ENCODE measurements around the gene DDX42.

The DDX42 gene

DNA sequence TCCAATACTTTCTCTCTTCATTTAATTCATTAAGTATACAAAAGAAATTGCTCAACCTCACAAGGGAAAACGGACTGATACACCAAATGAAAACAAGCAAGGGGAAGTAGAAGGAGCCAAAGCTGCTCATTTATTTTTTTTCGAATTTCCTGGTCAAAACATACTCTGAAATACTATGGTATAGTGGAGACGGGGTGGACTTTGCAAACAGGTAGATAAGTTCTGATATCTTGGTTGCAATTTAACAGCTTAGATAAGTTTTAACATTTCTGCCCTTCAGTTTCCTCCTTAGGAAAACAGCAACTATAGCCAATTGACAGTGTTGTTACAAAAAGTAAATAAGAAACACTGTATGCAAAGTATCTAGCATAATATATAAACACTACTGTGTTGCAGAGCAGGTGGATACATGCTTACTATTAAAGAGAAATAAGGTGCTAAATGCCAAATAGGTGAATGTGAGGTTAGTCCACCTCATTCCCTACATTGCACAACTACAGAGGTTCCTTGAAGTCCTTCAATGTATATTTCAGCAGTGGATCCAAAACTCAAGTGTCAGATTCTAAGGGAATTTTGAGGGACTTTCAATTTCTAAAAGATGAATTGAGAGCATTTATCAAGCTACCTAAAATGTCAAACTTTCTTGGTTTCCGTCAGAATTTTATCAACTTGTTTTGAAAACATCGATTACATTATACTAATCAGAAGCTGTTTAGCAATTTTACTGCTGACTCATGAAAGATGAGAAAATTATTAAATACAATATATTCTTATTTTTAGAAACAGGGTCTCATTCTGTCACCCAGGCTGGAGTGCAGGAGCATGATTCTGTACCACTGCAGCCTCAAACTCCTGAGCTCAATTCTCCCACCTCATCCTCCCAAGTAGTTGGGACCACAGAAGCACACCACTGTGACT is 11.6 kb upstream of the DDX42 start:
- Histone ChIP-seq H4K20me1 (ENCODE audit: insufficient read depth) (no peaks in the 10 kb centered on the region), H3K9ac (no peak overlapping the region), H3K27ac (no peak overlapping the region), H3K36me3 (ENCODE audit: insufficient read depth) (peaks cover 7% of the 10 kb centered on the region; the same call in 1 of the 2 replicates), H2AFZ (ENCODE audit: low read depth) (no peak overlapping the region), H3K4me1 (ENCODE audit: low read depth, poor library complexity, severe bottlenecking) (peaks cover 7% of the 10 kb centered on the region), H3K4me3 (IDR thresholded peaks at IDR 0.05; ENCODE audit: insufficient read depth, low read depth, low read length) (no peak overlapping the region), H3K27me3 (ENCODE audit: insufficient read depth, low read depth) (no peaks in the 10 kb centered on the region), H3K4me2 (no peak overlapping the region), H3K79me2 (ENCODE audit: insufficient read depth, low read depth) (peaks cover 18% of the 10 kb centered on the region)
- TF ChIP-seq CTCF (conservative IDR thresholded peaks at IDR 0.05; ENCODE audit: low read depth, low read length): no peak

- no peak overlapping the region for H3K9ac ChIP-seq
- H4K20me1 ChIP-seq (ENCODE audit: insufficient read depth): 0 out of 2 replicates have a peak, but pooled peaks cover 4% of the 10 kb centered on the region
- peaks cover 7% of the 10 kb centered on the region; the same call in 1 of the 2 replicates for H3K36me3 ChIP-seq (ENCODE audit: insufficient read depth)
- H3K27ac ChIP-seq: no peak overlapping the region
- H2AFZ ChIP-seq (ENCODE audit: low read depth): no peak overlapping the region
- H3K4me2 ChIP-seq: no peak overlapping the region
- peaks cover 7% of the 10 kb centered on the region for H3K4me1 ChIP-seq (ENCODE audit: low read depth, poor library complexity, severe bottlenecking)
- H3K4me3 ChIP-seq (IDR thresholded peaks at IDR 0.05; ENCODE audit: insufficient read depth, low read depth, low read length): no peak overlapping the region
- no peaks in the 10 kb centered on the region for H3K27me3 ChIP-seq (ENCODE audit: insufficient read depth, low read depth)
- peaks cover 41% of the 10 kb centered on the region for H3K79me2 ChIP-seq (ENCODE audit: insufficient read depth, low read depth)
- no peak for TF ChIP-seq CTCF (conservative IDR thresholded peaks at IDR 0.05; ENCODE audit: low read depth, low read length)
Observed at GRCh38 chr17:63764716-63765115, 9.3 kb upstream of the DDX42 start.

DNA sequence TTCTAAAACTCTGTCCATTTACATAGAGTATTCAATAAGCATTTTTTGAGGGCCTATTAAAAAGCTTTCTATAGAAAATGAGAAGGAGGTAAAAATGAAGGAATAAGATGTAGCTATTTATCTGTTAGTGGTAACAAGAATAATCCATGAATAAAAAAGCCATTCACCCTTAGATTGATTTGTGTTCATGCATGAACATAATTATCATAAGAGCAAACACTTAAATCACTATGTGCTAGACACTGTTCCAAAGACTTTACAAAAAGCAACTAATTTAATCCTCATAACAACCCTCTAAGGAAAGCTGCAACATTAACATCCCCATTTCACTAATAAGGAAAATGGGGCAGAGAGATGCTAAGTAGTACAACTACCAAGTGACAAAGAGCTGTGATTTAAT is 7.2 kb upstream of the DDX42 start:
- H4K20me1 ChIP-seq (ENCODE audit: insufficient read depth): 0 out of 2 replicates have a peak, but pooled peaks cover 4% of the 10 kb centered on the region
- H3K4me1 ChIP-seq (ENCODE audit: low read depth, poor library complexity, severe bottlenecking): peaks cover 13% of the 10 kb centered on the region
- no peak overlapping the region for H3K4me3 ChIP-seq (IDR thresholded peaks at IDR 0.05; ENCODE audit: insufficient read depth, low read depth, low read length)
- no peak for TF ChIP-seq CTCF (conservative IDR thresholded peaks at IDR 0.05; ENCODE audit: low read depth, low read length)
- H3K9ac ChIP-seq: no peak overlapping the region
- H3K4me2 ChIP-seq: no peak overlapping the region
- H2AFZ ChIP-seq (ENCODE audit: low read depth): no peak overlapping the region
- H3K36me3 ChIP-seq (ENCODE audit: insufficient read depth): peaks cover 7% of the 10 kb centered on the region; the same call in 1 of the 2 replicates
- no peak overlapping the region for H3K27ac ChIP-seq
- no peaks in the 10 kb centered on the region for H3K27me3 ChIP-seq (ENCODE audit: insufficient read depth, low read depth)
- peaks cover 61% of the 10 kb centered on the region for H3K79me2 ChIP-seq (ENCODE audit: insufficient read depth, low read depth)

GRCh38 chr17:63768433-63768832 is 5.5 kb upstream of the DDX42 start:
- TF ChIP-seq CTCF (conservative IDR thresholded peaks at IDR 0.05; ENCODE audit: low read depth, low read length): no peak
- no peak overlapping the region for H3K4me2 ChIP-seq
- H3K27me3 ChIP-seq (ENCODE audit: insufficient read depth, low read depth): no peaks in the 10 kb centered on the region
- no peak overlapping the region for H2AFZ ChIP-seq (ENCODE audit: low read depth)
- no peak overlapping the region for H3K9ac ChIP-seq
- 0 out of 2 replicates have a peak, but pooled peaks cover 4% of the 10 kb centered on the region for H4K20me1 ChIP-seq (ENCODE audit: insufficient read depth)
- H3K4me1 ChIP-seq (ENCODE audit: low read depth, poor library complexity, severe bottlenecking): peaks cover 17% of the 10 kb centered on the region
- H3K27ac ChIP-seq: no peak overlapping the region
- peaks cover 77% of the 10 kb centered on the region for H3K79me2 ChIP-seq (ENCODE audit: insufficient read depth, low read depth)
- peaks cover 7% of the 10 kb centered on the region; the same call in 1 of the 2 replicates for H3K36me3 ChIP-seq (ENCODE audit: insufficient read depth)
- H3K4me3 ChIP-seq (IDR thresholded peaks at IDR 0.05; ENCODE audit: insufficient read depth, low read depth, low read length): no peak overlapping the region
